NCI-H187 (cell line): ENCODE results near the gene PLEKHM1.

Experiments
- DNase-seq, 2 experiments: peaks; one replicate each; lab custom pipeline; 2025; lab: John Stamatoyannopoulos, UW

Gene PLEKHM1

DNA sequence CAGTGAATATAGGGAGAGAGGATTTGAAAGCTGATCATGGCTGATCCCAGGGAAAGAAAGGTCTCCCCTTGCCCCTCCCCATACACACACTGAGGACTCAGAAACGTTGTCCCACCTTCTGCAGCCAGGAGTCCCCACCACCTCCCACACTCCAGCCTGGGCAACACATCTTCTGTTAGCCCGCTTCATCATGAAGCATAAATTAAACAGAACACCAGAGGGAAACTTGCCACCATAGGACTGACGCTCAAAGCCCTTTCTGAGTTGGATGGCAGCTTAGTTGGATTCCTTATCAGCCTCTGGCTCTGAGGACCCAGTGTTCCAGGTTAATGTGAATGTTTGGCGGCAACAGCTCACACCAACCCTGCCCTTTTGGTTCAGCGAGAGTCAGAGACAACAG lies 91.7 kb downstream of the PLEKHM1 start:
- no peak for DNase-seq

GRCh38 chr17:45397796-45398195 lies 92.7 kb downstream of the PLEKHM1 start:
- DNase-seq, result no peak

DNA sequence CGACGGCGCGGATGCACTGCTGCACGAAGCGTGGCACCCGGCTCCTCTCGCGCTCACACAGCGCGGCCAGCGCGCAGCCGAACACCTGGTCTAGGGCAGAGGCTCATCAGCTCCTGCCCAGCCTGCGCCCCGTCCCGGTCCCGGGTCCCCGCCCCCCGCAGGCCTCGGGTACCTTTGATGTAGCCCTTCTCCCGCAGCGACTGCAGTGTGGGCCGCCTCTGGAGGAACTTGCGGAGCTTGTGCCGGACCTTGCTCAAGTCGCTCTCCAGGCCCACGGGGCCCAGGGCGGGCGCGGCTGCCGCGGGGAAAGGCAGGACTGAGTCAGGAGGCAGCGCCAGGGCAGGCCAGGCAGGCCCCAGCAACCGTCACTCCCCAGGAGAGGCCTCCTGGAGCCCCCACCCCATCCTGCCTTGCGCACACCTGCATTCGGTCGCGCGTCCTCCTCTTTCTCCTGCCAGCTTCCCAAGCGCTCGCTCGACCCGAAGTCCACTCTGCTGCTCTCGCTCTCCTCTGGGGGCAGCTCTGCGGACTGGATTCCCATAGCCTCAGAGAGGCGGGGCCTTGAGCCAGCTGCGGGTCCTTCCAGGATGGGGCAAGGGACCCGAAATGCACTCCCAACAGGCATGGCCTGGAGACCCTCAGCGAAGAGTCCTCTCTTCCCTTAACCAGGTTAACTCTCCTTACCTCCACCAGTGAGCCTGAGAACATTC lies 93.9 kb downstream of the PLEKHM1 start:
- DNase-seq, result no peak

- no peak for DNase-seq
Observed at GRCh38 chr17:45395569-45396415, 94.7 kb downstream of the PLEKHM1 start.

- DNase-seq, result peak; percentile 16 to 45
Observed at GRCh38 chr17:45394913-45395568, 95.5 kb downstream of the PLEKHM1 start.

- DNase-seq, result no peak
Observed at GRCh38 chr17:45394564-45394912, 96.0 kb downstream of the PLEKHM1 start.

DNA sequence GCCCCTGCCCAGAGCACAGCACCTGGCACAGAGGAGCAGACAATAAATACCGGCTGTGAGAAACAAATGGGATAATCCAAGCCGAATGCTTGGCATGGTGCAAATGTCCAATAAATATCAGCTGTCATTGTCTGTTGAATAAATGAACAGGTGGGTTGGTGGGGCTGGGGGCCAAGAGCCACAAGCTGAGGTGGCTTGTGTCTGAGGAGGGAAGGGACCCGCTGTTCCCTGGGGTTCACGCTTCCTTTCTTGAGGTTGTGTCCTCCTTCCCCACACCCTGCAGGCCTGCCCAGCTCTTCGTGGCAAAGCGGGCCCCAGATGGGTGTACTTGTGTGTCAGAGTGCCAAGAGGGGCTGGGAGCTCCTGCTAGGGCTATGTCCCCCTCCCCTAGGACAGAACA lies 96.4 kb downstream of the PLEKHM1 start:
- no peak for DNase-seq

- DNase-seq, result no peak
Observed at GRCh38 chr17:45393411-45393810, 97.1 kb downstream of the PLEKHM1 start.

GRCh38 chr17:45391918-45392317 lies 98.6 kb downstream of the PLEKHM1 start:
- no peak for DNase-seq

DNA sequence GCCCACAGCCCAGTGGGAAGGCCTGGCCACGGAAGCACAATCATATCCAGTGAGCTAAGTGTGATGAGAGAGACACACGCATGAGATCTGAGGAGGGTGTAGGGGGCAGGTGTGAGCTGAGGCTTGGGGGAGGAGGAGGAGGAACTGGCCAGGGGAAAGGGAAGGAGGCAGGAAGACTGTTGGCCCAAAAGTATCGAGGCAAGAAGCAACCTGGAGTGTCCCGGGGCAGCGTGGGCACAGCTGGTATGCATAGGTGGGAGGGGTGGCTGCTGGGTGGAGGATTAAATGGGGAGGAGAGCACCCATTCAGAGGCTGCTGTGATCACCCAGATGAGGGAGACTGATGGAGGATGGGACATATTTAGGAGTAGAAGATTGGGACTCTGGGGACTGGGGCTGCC lies 99.2 kb downstream of the PLEKHM1 start:
- DNase-seq, result no peak

DNA sequence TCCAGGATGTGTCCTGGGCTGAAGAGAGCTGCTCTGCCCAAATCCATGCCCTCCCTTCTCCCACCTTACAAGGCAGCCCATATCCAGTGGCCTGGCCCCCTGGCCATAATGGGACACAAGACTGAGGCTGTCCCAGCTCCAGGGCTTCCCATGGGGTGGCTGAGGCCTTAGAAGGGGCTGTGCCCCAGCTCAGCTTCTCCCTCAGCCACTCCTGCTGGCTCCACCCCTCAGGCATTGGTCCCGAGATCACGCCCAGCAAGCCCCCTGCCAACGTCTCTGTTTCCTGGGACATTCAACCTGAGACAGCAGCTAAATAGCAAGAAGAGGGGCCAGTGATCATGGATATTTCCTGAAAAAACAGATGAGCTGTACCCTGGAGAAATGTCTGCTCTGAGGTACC lies 101.2 kb downstream of the PLEKHM1 start:
- DNase-seq, result no peak

GRCh38 chr17:45388604-45389325 lies 101.8 kb downstream of the PLEKHM1 start:
- DNase-seq, result no peak

- DNase-seq, result no peak
Observed at GRCh38 chr17:45387739-45388138, 102.8 kb downstream of the PLEKHM1 start.

DNA sequence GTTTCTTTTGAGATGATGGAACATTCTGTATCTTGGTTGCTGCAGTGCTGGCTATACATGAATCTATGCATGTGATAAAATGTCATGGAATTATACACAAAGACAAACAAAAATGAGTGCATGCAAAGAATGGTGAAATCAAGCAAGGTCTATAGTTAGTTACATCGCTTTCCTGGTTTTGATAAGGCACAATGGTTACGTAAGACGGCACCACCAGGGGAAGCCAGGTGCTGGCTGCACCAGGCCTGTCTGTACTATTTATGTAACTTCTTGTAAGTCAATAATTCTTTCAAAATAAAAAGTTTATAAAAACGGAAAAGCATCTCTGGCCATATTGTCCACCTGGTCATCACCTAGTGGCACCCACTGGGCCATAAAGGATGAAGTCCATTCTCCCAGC lies 104.3 kb downstream of the PLEKHM1 start:
- no peak for DNase-seq
